K562 (cell line): Measurements from ENCODE around the gene ATP5PB. TPM values are rescaled to one million over a fixed set of nuclear protein-coding genes. Genes with fewer than 3 reads are reported as not detected.

Source experiments
- AFF1 ChIP-seq, 2 experiments: fragments of 450-650 bp; IDR thresholded peaks; 2 replicates each; pipeline ENCODE4 v1.6.1; 2018; ENCODE audit warnings: mild to moderate bottlenecking in 2 of 2, low read depth in 1 of 2; ENCODE audit not compliant: partially characterized antibody in 2 of 2
- CBX5 ChIP-seq: IDR thresholded peaks from 2 replicates; pipeline ENCODE4 v1.6.1; 2014; ENCODE audit warnings: low read depth, borderline replicate concordance
- CHAMP1 ChIP-seq: fragments of 450-650 bp; IDR thresholded peaks from 2 replicates; pipeline ENCODE4 v1.6.1; 2016; ENCODE audit warnings: mild to moderate bottlenecking
- CREBBP ChIP-seq: IDR thresholded peaks from one replicate; pipeline ENCODE4 v1.6.1; 2012; ENCODE audit warnings: low read depth, mild to moderate bottlenecking, control low read depth, inconsistent platforms, low read length
- E2F6 ChIP-seq, 2 experiments: IDR thresholded peaks; 2 replicates each; pipeline ENCODE4 v1.6.1; 2011; ENCODE audit warnings: borderline replicate concordance in 1 of 2, control low read depth in 1 of 2, low read depth in 1 of 2, low read length in 1 of 2, mild to moderate bottlenecking in 1 of 2, mixed read lengths in 1 of 2, moderate library complexity in 1 of 2; ENCODE audit not compliant: insufficient read depth in 1 of 2, insufficient read length in 1 of 2, poor library complexity in 1 of 2, severe bottlenecking in 1 of 2; ENCODE audit errors: extremely low read depth in 1 of 2
- EP400 ChIP-seq: fragments of 450-650 bp; IDR thresholded peaks from 2 replicates; pipeline ENCODE4 v1.6.1; 2017; ENCODE audit warnings: antibody characterized with exemption, mild to moderate bottlenecking, moderate library complexity
- HDAC1 ChIP-seq, 2 experiments: fragments of 450-650 bp; IDR thresholded peaks; 2 replicates each; pipeline ENCODE4 v1.6.1; 2016 to 2017; ENCODE audit warnings: inconsistent platforms in 1 of 2, mild to moderate bottlenecking in 1 of 2, moderate library complexity in 1 of 2
- MAX ChIP-seq: sonication (generic); formaldehyde crosslinking; IDR thresholded peaks from 2 replicates; pipeline ENCODE4 v1.9.0; 2022; ENCODE audit warnings: mild to moderate bottlenecking, missing genetic modification reagents
- MYC ChIP-seq, 2 experiments: fragments of 250-450 bp in 1 of 2; sonication (Bioruptor Pico) in 1 of 2; IDR thresholded peaks; 2 replicates each; pipeline versions ENCODE4 v1.5.1 to v1.6.1; 2012 to 2021; ENCODE audit warnings: low read depth in 2 of 2, borderline replicate concordance in 1 of 2, improper control_type of control experiment in 1 of 2, low read length in 1 of 2, mild to moderate bottlenecking in 1 of 2, moderate library complexity in 1 of 2
- NEUROD1 ChIP-seq: fragments of 150-350 bp; IDR thresholded peaks from 2 replicates; pipeline ENCODE4 v1.6.1; 2014; ENCODE audit warnings: borderline replicate concordance, low read length, low read depth; ENCODE audit not compliant: partially characterized antibody
- RBBP5 ChIP-seq: fragments of 200-600 bp; sonication (generic); IDR thresholded peaks from 2 replicates; pipeline ENCODE4 v1.6.1; 2012; ENCODE audit warnings: borderline replicate concordance, mild to moderate bottlenecking, low read length, control low read depth, inconsistent platforms; ENCODE audit not compliant: insufficient read depth, poor library complexity, severe bottlenecking
- SNRNP70 ChIP-seq: fragments of 200-400 bp; formaldehyde crosslinking; optimal IDR thresholded peaks from 2 replicates; pipeline ENCODE3; 2017; ENCODE audit warnings: low read depth, low read length
- SRSF7 ChIP-seq: fragments of 200-400 bp; formaldehyde crosslinking; optimal IDR thresholded peaks from 2 replicates; pipeline ENCODE3; 2017; ENCODE audit warnings: mild to moderate bottlenecking, low read depth, low read length
- ZBTB9 ChIP-seq: fragments of 450-650 bp; formaldehyde crosslinking; IDR thresholded peaks from 2 replicates; pipeline ENCODE4 v1.4.0; 2020; ENCODE audit warnings: mild to moderate bottlenecking, moderate library complexity
- ZNF668 ChIP-seq: fragments of 250-450 bp; sonication (Bioruptor Pico); IDR thresholded peaks from 2 replicates; pipeline ENCODE4 v1.8.0; 2022; ENCODE audit warnings: mild to moderate bottlenecking, inconsistent platforms
- polyA plus RNA-seq, 8 experiments: library from polyadenylated mRNA; depleted of rRNA in 4 of 8; stranded (reverse) in 5 of 8; unstranded in 3 of 8; fragments of >200 nt; fragmentation: Nextera tagmentation in 2 of 8; fragmentation: Illumina TruSeq in 1 of 8; extraction: Ambion mirVana in 2 of 8; extraction: Trizol in 1 of 8; gene quantifications; 2 replicates each; pipeline versions ENCODE4 v1.2.1 to v1.2.3, GENCODE V29; 2011 to 2014; ENCODE audit warnings: inconsistent platforms in 1 of 8, missing spikeins in 1 of 8
- total RNA-seq, 7 experiments: library from RNA; depleted of rRNA in 6 of 7; stranded (reverse); fragments of >200 nt in 6 of 7; fragmentation: Illumina TruSeq in 2 of 7; extraction: Trizol in 2 of 7; gene quantifications; 2 replicates each; pipeline versions ENCODE4 v1.2.1 to v1.2.3, GENCODE V29; 2011 to 2021; ENCODE audit warnings: low replicate concordance in 1 of 7

The ATP5PB gene
- total and polyA plus RNA-seq, 9 of the 15 experiments (the other 6 are each of a cell fraction or from before 2014, with no cell fraction given): 651 to 2,735 (median 1,061) TPM

- TF ChIP-seq CBX5: no peak
- peak in 1 of 2 experiments; percentile 91; a peak in 2 of 4 replicates for TF ChIP-seq HDAC1 (IDR thresholded peaks at IDR 0.05)
- no peak for TF ChIP-seq AFF1 (IDR thresholded peaks at IDR 0.05; ENCODE audit: low read depth in 1 of 2, partially characterized antibody in 2 of 2)
- TF ChIP-seq ZBTB9 (CRISPR knock-in tag): 0 out of 2 replicates have a peak, but pooled peaks have one; percentile 20
- peak; percentile 28 to 50 for TF ChIP-seq E2F6 (IDR thresholded peaks at IDR 0.05; ENCODE audit: borderline replicate concordance in 1 of 2, extremely low read depth in 1 of 2, insufficient read depth in 1 of 2, insufficient read length in 1 of 2, low read depth in 1 of 2, low read length in 1 of 2, poor library complexity in 1 of 2, severe bottlenecking in 1 of 2)
- peak; percentile 82 for TF ChIP-seq RBBP5
- TF ChIP-seq MYC (IDR thresholded peaks at IDR 0.05; ENCODE audit: low read depth, low read length): peak; percentile 98
- 0 out of 2 replicates have a peak, but pooled peaks have one; percentile 53 for TF ChIP-seq MYC (CRISPR knock-in tag; IDR thresholded peaks at IDR 0.05; ENCODE audit: borderline replicate concordance, low read depth)
- TF ChIP-seq SRSF7: no peak
- no peak for TF ChIP-seq ZNF668 (CRISPR knock-in tag)
- TF ChIP-seq CREBBP: no peak
- peak; percentile 35; the same call in 1 of the 2 replicates for TF ChIP-seq CHAMP1
- no peak for TF ChIP-seq SNRNP70
- TF ChIP-seq EP400: peak; percentile 95
- TF ChIP-seq MAX (CRISPR knock-in tag): peak; percentile 83
- TF ChIP-seq NEUROD1: peak; percentile 82
Observed at GRCh38 chr1:111448918-111449702, at the start of gene ATP5PB, which contains the start of gene WDR77 (continued).
